IgD-negative memory B cell (primary cell): ENCODE results near the gene DLG2. TPM values are rescaled to one million over a fixed set of nuclear protein-coding genes. Genes with fewer than 3 reads are reported as not detected.
"Not testable (repeated sequence)": the region's sequence is repeated elsewhere in the genome, so short reads cannot be mapped to it uniquely, and the experiment has no call there.

ENCODE experiments used
- H3K27ac Mint-ChIP-seq, 3 donors: one replicate each; pipeline ENCODE4 v1.8.0; 2020 to 2022; ENCODE audit warnings: mild to moderate bottlenecking in 3 of 3, mixed read lengths in 3 of 3, moderate library complexity in 1 of 3
- H3K27me3 Mint-ChIP-seq: one replicate; pipeline ENCODE4 v1.8.0; 2021; ENCODE audit warnings: mixed read lengths
- H3K36me3 Mint-ChIP-seq: one replicate; pipeline ENCODE4 v1.8.0; 2020; ENCODE audit warnings: mild to moderate bottlenecking, mixed read lengths
- H3K4me1 Mint-ChIP-seq, 3 donors: one replicate each; pipeline ENCODE4 v1.8.0; 2020 to 2022; ENCODE audit warnings: mixed read lengths in 3 of 3, mild to moderate bottlenecking in 1 of 3
- H3K4me3 Mint-ChIP-seq, 4 donors: one replicate each; pipeline ENCODE4 v1.8.0; 2020 to 2022; ENCODE audit warnings: mild to moderate bottlenecking in 4 of 4, mixed read lengths in 4 of 4, moderate library complexity in 3 of 4
- H3K9me3 Mint-ChIP-seq, 3 donors: one replicate each; pipeline ENCODE4 v1.8.0; 2020 to 2021; ENCODE audit warnings: mixed read lengths in 3 of 3, mild to moderate bottlenecking in 1 of 3
- polyA plus RNA-seq: library from polyadenylated mRNA; unstranded; fragments of 300-500 nt; fragmentation: Illumina TruSeq; gene quantifications from one replicate; pipeline ENCODE4 v1.2.3, GENCODE V29; 2021

The DLG2 gene
- polyA plus RNA-seq: 2.0 TPM

GRCh38 chr11:85627332-85627997, at the start of gene DLG2:
Gene DLG2 (minus strand): TSS chr11:85627344.
- peaks cover 19 to 23% (median 20%) of the 10 kb centered on the region in 3 donors for H3K4me1 Mint-ChIP-seq
- no peaks in the 10 kb centered on the region for H3K27me3 Mint-ChIP-seq
- no peaks in the 10 kb centered on the region for H3K9me3 Mint-ChIP-seq
- peaks cover 2% of the 10 kb centered on the region for H3K36me3 Mint-ChIP-seq
- H3K27ac Mint-ChIP-seq: peak within 1 kb of the TSS; percentile 82 to 97 (median 93)
- H3K4me3 Mint-ChIP-seq: peak within 1 kb of the TSS; percentile 95 to 99 (median 96)

- Mint-ChIP-seq H3K4me3 (no peak overlapping the region), H3K27me3 (no peaks in the 10 kb centered on the region), H3K9me3 (peaks cover 0 to 8% (median 4%) of the 10 kb centered on the region in 3 donors), H3K27ac (no peak overlapping the region), H3K4me1 (peaks cover 0 to 4% (median 0%) of the 10 kb centered on the region in 3 donors), H3K36me3 (peaks cover 3% of the 10 kb centered on the region)
Observed at GRCh38 chr11:85673393-85673792, 46.2 kb upstream of the DLG2 start.

GRCh38 chr11:85672105-85672902, 45.2 kb upstream of the DLG2 start:
- peaks cover 0 to 8% (median 4%) of the 10 kb centered on the region in 3 donors for H3K9me3 Mint-ChIP-seq
- H3K36me3 Mint-ChIP-seq: peaks cover 3% of the 10 kb centered on the region
- peak overlapping the region in 1 of 4 donors; percentile 8 for H3K4me3 Mint-ChIP-seq
- H3K4me1 Mint-ChIP-seq: peaks cover 0 to 4% (median 0%) of the 10 kb centered on the region in 3 donors
- H3K27me3 Mint-ChIP-seq: no peaks in the 10 kb centered on the region
- no peak overlapping the region for H3K27ac Mint-ChIP-seq

GRCh38 chr11:85670949-85671663, 44.0 kb upstream of the DLG2 start:
- not testable (repeated sequence) for H3K9me3 Mint-ChIP-seq, H3K36me3 Mint-ChIP-seq, H3K27me3 Mint-ChIP-seq, H3K4me1 Mint-ChIP-seq, H3K27ac Mint-ChIP-seq
- H3K4me3 Mint-ChIP-seq: peak overlapping the region in 1 of 4 donors; percentile 43

- no peak overlapping the region for H3K27ac Mint-ChIP-seq
- no peaks in the 10 kb centered on the region for H3K27me3 Mint-ChIP-seq
- H3K4me1 Mint-ChIP-seq: peaks cover 8 to 16% (median 13%) of the 10 kb centered on the region in 3 donors
- H3K36me3 Mint-ChIP-seq: peaks cover 5% of the 10 kb centered on the region
- H3K4me3 Mint-ChIP-seq: peak overlapping the region in 1 of 4 donors; percentile 31
- peaks cover 0 to 4% (median 3%) of the 10 kb centered on the region in 3 donors for H3K9me3 Mint-ChIP-seq
Observed at GRCh38 chr11:85668157-85668556, 41.0 kb upstream of the DLG2 start.

GRCh38 chr11:85666687-85667086, 39.5 kb upstream of the DLG2 start:
- H3K9me3 Mint-ChIP-seq: peaks cover 0 to 1% (median 0%) of the 10 kb centered on the region in 3 donors
- H3K4me3 Mint-ChIP-seq: peak overlapping the region in 1 of 4 donors; percentile 44
- no peaks in the 10 kb centered on the region for H3K27me3 Mint-ChIP-seq

GRCh38 chr11:85665733-85666132, 38.6 kb upstream of the DLG2 start:
- H3K36me3 Mint-ChIP-seq: peaks cover 2% of the 10 kb centered on the region
- peaks cover 23 to 30% (median 24%) of the 10 kb centered on the region in 3 donors for H3K4me1 Mint-ChIP-seq
- peak overlapping the region in 2 of 3 donors; percentile 98 to 99 for H3K27ac Mint-ChIP-seq
- H3K9me3 Mint-ChIP-seq: no peaks in the 10 kb centered on the region
- H3K27me3 Mint-ChIP-seq: no peaks in the 10 kb centered on the region
- peak overlapping the region in 3 of 4 donors; percentile 32 to 100 (median 99) for H3K4me3 Mint-ChIP-seq

More at GRCh38 chr11:85666687-85667086, 39.5 kb upstream of the DLG2 start:
- peaks cover 15 to 21% (median 16%) of the 10 kb centered on the region in 3 donors for H3K4me1 Mint-ChIP-seq
- H3K36me3 Mint-ChIP-seq: peaks cover 5% of the 10 kb centered on the region
- H3K27ac Mint-ChIP-seq: no peak overlapping the region

- Mint-ChIP-seq H3K4me1 (peaks cover 25 to 32% (median 31%) of the 10 kb centered on the region in 3 donors), H3K27ac (peak within 1 kb of the TSS; percentile 96 to 99 (median 98)), H3K4me3 (peak within 1 kb of the TSS; percentile 93 to 100 (median 99)), H3K36me3 (peaks cover 2% of the 10 kb centered on the region), H3K9me3 (no peaks in the 10 kb centered on the region), H3K27me3 (no peaks in the 10 kb centered on the region)
Observed at GRCh38 chr11:85664615-85665481, 37.7 kb upstream of the DLG2 start, which contains the start of gene CREBZF. Gene CREBZF (minus strand): TSS chr11:85665129. CDS start chr11:85664875, 254 bp downstream.

- Mint-ChIP-seq H3K9me3 (no peaks in the 10 kb centered on the region), H3K27me3 (no peaks in the 10 kb centered on the region), H3K4me3 (peak overlapping the region; percentile 93 to 100 (median 99)), H3K27ac (peak overlapping the region; percentile 96 to 99 (median 98)), H3K4me1 (peaks cover 25 to 39% (median 36%) of the 10 kb centered on the region in 3 donors), H3K36me3 (peaks cover 2% of the 10 kb centered on the region)
Observed at GRCh38 chr11:85663753-85664614, 36.8 kb upstream of the DLG2 start.

GRCh38 chr11:85663080-85663752, 36.1 kb upstream of the DLG2 start:
- peak overlapping the region; percentile 96 to 99 (median 98) for H3K27ac Mint-ChIP-seq
- H3K4me1 Mint-ChIP-seq: peaks cover 25 to 42% (median 38%) of the 10 kb centered on the region in 3 donors
- H3K27me3 Mint-ChIP-seq: no peaks in the 10 kb centered on the region

GRCh38 chr11:85661972-85662664, 35.0 kb upstream of the DLG2 start:
- no peaks in the 10 kb centered on the region for H3K9me3 Mint-ChIP-seq
- H3K4me3 Mint-ChIP-seq: peak overlapping the region in 2 of 4 donors; percentile 28 to 73
- peak overlapping the region in 1 of 3 donors; percentile 12 for H3K27ac Mint-ChIP-seq
- H3K4me1 Mint-ChIP-seq: peaks cover 25 to 42% (median 39%) of the 10 kb centered on the region in 3 donors
- H3K27me3 Mint-ChIP-seq: no peaks in the 10 kb centered on the region
- peaks cover 2% of the 10 kb centered on the region for H3K36me3 Mint-ChIP-seq

More at GRCh38 chr11:85663080-85663752, 36.1 kb upstream of the DLG2 start:
- no peaks in the 10 kb centered on the region for H3K9me3 Mint-ChIP-seq
- H3K4me3 Mint-ChIP-seq: peak overlapping the region; percentile 93 to 100 (median 99)
- H3K36me3 Mint-ChIP-seq: peaks cover 2% of the 10 kb centered on the region

- H3K4me1 Mint-ChIP-seq: peaks cover 20 to 37% (median 36%) of the 10 kb centered on the region in 3 donors
- no peak overlapping the region for H3K4me3 Mint-ChIP-seq
- H3K27me3 Mint-ChIP-seq: no peaks in the 10 kb centered on the region
- no peaks in the 10 kb centered on the region for H3K9me3 Mint-ChIP-seq
- no peaks in the 10 kb centered on the region for H3K36me3 Mint-ChIP-seq
- H3K27ac Mint-ChIP-seq: no peak overlapping the region
Observed at GRCh38 chr11:85658180-85658579, 31.0 kb upstream of the DLG2 start.
